Measurements from ENCODE around the gene TRPC3.

Gene TRPC3

DNA sequence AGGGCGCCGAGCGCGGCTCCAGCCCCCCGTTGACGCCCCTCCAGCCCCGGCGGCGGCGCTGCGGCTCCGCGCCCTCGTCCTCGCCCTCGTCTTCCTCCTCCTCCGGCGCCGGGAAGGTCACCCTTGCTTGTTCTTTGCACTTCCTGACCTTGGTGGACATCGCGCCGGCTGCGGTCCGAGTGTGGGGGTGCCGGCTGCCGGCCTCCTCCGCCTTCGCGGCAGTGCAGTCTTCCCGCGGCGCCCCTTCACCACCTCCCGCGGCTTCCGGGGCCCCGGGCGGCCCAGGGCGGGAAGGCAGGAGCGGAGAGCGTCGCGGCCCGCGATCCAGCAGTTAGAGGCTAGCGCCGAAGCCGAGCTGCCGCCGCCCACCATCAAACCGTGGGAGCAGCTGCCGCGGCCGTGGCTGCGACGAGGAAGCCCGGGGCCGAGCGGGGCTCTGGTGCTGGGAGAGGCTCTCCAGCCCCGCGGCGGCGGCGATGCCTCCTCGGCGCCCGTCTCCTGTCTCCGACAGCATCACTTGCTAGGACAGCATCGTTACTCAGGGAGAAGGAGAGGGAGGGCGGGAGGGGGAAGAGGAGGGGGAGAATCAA is at the start of gene TRPC3:
Gene TRPC3 (minus strand): TSS at position 540 of the 590 bp plus-strand sequence. CDS start 380 bp downstream, at position 160.
- H3K27ac ChIP-seq = no peak within 1 kb of the TSS
- TF ChIP-seq ZFX (IDR thresholded peaks at IDR 0.05; ENCODE audit: borderline replicate concordance) = no peak
- TF ChIP-seq, protein P1, sequence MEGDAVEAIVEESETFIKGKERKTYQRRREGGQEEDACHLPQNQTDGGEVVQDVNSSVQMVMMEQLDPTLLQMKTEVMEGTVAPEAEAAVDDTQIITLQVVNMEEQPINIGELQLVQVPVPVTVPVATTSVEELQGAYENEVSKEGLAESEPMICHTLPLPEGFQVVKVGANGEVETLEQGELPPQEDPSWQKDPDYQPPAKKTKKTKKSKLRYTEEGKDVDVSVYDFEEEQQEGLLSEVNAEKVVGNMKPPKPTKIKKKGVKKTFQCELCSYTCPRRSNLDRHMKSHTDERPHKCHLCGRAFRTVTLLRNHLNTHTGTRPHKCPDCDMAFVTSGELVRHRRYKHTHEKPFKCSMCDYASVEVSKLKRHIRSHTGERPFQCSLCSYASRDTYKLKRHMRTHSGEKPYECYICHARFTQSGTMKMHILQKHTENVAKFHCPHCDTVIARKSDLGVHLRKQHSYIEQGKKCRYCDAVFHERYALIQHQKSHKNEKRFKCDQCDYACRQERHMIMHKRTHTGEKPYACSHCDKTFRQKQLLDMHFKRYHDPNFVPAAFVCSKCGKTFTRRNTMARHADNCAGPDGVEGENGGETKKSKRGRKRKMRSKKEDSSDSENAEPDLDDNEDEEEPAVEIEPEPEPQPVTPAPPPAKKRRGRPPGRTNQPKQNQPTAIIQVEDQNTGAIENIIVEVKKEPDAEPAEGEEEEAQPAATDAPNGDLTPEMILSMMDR (IDR thresholded peaks at IDR 0.05) = no peak

DNA sequence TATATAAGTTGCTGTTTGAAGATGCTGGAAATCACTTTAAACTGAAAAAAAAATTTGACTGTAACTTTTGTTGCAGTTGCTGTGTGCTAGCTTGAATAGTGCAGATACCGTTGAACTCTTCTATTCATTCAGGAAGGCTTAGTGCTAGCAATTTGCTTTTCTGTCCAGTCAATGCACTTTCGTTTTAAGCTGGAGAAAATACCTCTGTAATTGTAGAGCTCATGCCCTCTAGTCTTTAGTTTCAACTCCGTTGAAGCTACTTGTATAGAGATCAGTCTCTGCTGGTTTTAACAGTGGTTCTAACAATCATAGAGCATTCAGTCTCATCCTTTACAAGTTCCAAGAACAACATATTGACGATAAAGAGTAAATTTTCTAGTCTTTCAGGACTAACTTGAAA is 49.0 kb upstream of the TRPC3 start:
- no peak for TF ChIP-seq ZFX (IDR thresholded peaks at IDR 0.05; ENCODE audit: borderline replicate concordance)
- TF ChIP-seq, protein P1 (IDR thresholded peaks at IDR 0.05) = no peak
- no peak overlapping the region for H3K27ac ChIP-seq

GRCh38 chr4:121998024-121998423 is 46.2 kb upstream of the TRPC3 start:
- TF ChIP-seq ZFX (IDR thresholded peaks at IDR 0.05; ENCODE audit: borderline replicate concordance) = no peak
- TF ChIP-seq, protein P1 (IDR thresholded peaks at IDR 0.05) = 0 out of 2 replicates have a peak, but pooled peaks have one; percentile 4

DNA sequence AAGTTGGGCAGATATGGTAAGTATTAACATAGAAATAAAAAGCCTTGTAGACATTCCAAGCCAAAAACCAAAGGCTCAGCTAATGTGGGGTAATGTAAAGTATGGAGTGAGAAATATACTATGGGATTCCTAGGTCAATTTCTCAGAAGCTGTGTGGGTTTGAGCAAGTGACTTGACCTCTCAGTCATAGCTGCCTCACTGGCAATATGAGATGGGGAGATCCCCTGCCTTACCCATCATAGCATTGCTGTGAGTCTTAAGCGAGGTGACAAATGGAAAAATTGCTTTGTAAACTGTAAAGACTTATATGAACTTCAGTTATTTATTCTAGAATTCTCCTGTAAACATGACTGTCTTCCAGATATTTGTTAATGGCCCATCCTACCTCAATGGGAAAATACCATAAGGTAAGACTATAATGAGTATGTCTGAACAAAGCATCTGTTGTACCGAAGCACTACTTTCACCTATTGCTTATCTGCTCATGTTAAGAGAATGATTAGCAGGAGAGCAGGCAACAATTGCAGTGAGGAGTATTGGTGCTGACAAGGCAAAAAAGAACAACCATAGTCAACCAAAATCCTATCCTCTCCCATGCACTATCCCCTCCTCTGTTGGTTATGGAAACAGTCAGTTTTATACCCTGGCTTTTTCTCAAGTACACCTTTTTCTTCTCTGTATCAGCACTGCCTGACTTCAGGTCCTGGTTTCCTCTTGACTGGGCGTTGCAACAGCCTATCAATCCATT is 44.1 kb upstream of the TRPC3 start:
- TF ChIP-seq, protein P1 (IDR thresholded peaks at IDR 0.05) = no peak
- TF ChIP-seq ZFX (IDR thresholded peaks at IDR 0.05; ENCODE audit: borderline replicate concordance) = no peak
- no peak overlapping the region for H3K27ac ChIP-seq

More at GRCh38 chr4:121998024-121998423, 46.2 kb upstream of the TRPC3 start:
- no peak overlapping the region for H3K27ac ChIP-seq

DNA sequence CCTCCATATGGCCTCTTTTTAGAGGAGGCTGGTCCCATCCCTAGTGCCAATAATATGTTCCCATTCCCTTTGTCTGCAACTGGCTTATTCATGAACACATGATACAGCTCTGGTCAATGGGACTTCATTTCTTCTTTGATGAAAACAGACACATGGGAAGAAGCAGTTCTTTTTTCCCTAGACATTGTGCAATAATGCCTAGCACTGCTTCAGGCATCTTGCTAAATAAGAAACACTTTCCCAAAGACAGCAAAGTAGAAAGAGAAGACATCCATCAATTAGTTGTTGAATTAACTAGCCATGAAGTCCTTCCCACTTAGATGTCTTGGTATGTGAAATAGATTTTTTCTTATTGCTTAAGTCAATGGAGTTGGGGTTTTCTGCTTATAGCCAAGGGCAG is 40.1 kb upstream of the TRPC3 start:
- no peak overlapping the region for H3K27ac ChIP-seq
- TF ChIP-seq, protein P1 (IDR thresholded peaks at IDR 0.05) = no peak
- no peak for TF ChIP-seq ZFX (IDR thresholded peaks at IDR 0.05; ENCODE audit: borderline replicate concordance)

DNA sequence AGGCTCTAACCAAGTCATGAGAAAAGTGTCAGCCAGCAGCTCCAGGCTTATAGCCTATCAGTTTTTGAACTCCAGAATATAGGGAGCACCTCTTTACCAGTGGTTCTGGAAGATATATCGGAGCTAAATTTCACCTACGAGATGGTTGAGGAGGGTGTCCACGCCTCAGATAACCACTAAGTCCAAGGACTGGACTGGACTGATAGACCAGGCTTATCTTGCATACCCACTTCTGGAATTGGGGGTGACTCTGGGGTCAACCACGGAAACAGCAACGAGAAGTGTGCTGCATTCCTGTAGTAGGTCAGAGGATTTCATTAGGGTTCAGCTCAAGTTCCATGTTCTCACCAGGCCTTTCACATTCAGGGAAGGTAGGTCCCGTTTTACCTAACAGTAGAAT is 38.6 kb upstream of the TRPC3 start:
- no peak overlapping the region for H3K27ac ChIP-seq
- TF ChIP-seq ZFX (IDR thresholded peaks at IDR 0.05; ENCODE audit: borderline replicate concordance) = no peak
- TF ChIP-seq, protein P1 (IDR thresholded peaks at IDR 0.05) = no peak

DNA sequence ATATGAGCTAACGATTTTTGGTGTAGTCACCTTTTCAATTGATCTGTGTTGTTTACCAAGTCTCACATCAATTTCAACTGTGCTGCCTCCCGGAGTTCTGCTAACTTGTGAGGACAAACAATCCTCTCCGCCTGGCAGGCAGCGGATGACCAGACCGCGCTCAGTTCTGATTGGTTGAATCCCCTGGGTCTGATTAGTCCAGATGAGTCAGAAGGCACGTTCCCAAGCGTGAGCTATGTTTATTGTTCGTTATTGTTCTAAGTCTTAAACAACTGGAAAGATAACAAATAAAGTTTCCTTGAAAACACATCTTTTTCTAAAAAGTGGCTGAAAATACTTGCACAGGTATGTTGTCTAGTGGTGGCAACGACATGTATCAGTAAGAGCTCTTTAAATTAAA is 37.9 kb upstream of the TRPC3 start:
- no peak overlapping the region for H3K27ac ChIP-seq
- no peak for TF ChIP-seq ZFX (IDR thresholded peaks at IDR 0.05; ENCODE audit: borderline replicate concordance)
- TF ChIP-seq, protein P1 (IDR thresholded peaks at IDR 0.05) = no peak
